Mucosa of stomach (tissue), 1 donor: ENCODE results near the gene RNU6-8.

Experiments used
- H3K27me3 ChIP-seq: one replicate; pipeline ENCODE4 v1.7.0; 2013; ENCODE audit warnings: mild to moderate bottlenecking, low read length; ENCODE audit not compliant: control insufficient read depth, insufficient read depth
- H3K36me3 ChIP-seq: one replicate; pipeline ENCODE4 v1.7.0; 2013; ENCODE audit warnings: low read length; ENCODE audit not compliant: control insufficient read depth, insufficient read depth
- H3K4me1 ChIP-seq: one replicate; pipeline ENCODE4 v1.7.0; 2013; ENCODE audit warnings: mild to moderate bottlenecking, low read length; ENCODE audit not compliant: control insufficient read depth, insufficient read depth
- H3K4me3 ChIP-seq: one replicate; pipeline ENCODE4 v1.7.0; 2013; ENCODE audit warnings: low read length
- H3K9ac ChIP-seq: one replicate; pipeline ENCODE4 v1.7.0; 2013; ENCODE audit warnings: mild to moderate bottlenecking, low read length, moderate library complexity
- H3K9me3 ChIP-seq: one replicate; pipeline ENCODE4 v1.7.0; 2013; ENCODE audit warnings: mild to moderate bottlenecking, low read length, moderate library complexity; ENCODE audit not compliant: control insufficient read depth
- donor health status: Pancreatic carcinoma.

The RNU6-8 gene

DNA sequence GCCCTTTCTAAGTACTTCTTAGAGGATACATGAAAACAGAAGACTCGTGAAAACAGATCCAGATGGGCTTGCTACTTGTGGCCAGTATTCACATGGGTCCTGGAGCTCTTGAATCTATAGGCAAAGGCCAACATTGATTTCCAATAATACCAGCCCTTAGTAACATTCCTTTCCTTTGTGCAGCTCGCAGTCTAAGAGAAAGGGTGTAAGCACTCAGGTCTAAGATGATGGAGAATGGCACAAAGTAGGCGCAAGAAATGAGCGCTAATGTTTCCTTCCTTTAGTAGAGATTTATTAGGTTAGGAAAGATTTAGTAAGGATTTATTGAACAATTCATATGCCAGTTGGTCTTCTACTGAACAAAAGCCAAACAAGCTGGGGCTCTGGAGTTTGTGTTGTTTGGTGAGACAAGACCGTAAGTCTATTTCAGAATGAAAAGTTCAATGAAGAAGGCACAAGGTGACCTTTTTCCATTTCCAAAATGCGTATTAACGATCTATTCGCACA lies 525 bp downstream of the RNU6-8 start:
- Histone ChIP-seq H3K27me3 (peaks cover 20% of the 10 kb centered on the region), H3K4me1 (peaks cover 11% of the 10 kb centered on the region), H3K4me3 (peak overlapping the region; percentile 69), H3K9ac (peak overlapping the region; percentile 67), H3K9me3 (no peaks in the 10 kb centered on the region), H3K36me3 (no peaks in the 10 kb centered on the region)

GRCh38 chr14:32201816-32202490 lies 1.1 kb downstream of the RNU6-8 start, which contains the start of gene RNU6-7:
Gene RNU6-7 (plus strand): TSS chr14:32202045.
- Histone ChIP-seq H3K9me3 (no peaks in the 10 kb centered on the region), H3K9ac (peak within 1 kb of the TSS; percentile 67), H3K4me1 (peaks cover 11% of the 10 kb centered on the region), H3K27me3 (peaks cover 20% of the 10 kb centered on the region), H3K36me3 (no peaks in the 10 kb centered on the region), H3K4me3 (peak within 1 kb of the TSS; percentile 69)

GRCh38 chr14:32201193-32201815 lies 1.8 kb downstream of the RNU6-8 start:
- no peaks in the 10 kb centered on the region for H3K9me3 ChIP-seq
- peak overlapping the region; percentile 67 for H3K9ac ChIP-seq
- peak overlapping the region; percentile 69 for H3K4me3 ChIP-seq

DNA sequence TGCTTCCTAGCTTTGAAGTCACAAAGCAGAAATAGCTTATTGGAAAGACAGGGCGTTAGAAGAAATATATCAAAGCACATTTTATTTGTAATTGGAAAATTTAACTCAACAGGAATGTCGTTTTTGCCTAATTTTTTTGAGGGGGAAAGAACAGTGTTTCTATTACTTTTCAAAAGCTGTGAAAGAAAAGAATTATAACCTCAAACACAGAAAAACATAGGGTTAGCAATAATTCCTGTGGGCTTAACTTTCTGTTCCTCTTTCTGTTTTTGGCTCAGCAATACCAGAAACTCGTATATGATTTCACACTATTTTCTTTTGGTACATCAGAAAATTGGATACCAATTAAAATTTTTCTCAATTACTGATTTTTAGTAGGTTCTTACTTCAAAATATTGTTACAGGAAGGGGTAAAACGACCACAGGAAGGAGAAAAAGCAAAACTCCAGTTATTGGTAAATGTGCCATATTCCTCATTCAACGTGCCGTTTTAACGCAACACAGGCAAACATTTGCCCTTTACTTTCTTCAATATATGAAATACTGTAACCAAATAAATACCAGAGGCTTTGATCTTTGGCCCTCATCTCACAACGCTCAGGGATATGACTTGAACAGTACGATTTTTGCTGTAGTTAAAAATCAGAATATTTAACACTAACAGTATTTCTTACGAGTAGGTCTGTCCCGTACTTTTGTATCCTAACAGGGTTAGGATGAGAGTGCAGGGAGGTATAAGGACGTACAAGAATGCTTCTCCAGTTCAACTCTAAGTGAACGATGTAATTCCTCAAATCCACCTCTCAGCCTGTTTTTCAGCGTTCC lies 2.5 kb downstream of the RNU6-8 start:
- peak overlapping the region; percentile 69 for H3K4me3 ChIP-seq
- H3K36me3 ChIP-seq, result no peaks in the 10 kb centered on the region
- no peaks in the 10 kb centered on the region for H3K9me3 ChIP-seq
- H3K27me3 ChIP-seq, result peaks cover 20% of the 10 kb centered on the region
- H3K9ac ChIP-seq, result peak overlapping the region; percentile 17
- peaks cover 11% of the 10 kb centered on the region for H3K4me1 ChIP-seq

More at GRCh38 chr14:32201193-32201815, 1.8 kb downstream of the RNU6-8 start:
- Histone ChIP-seq H3K27me3 (peaks cover 20% of the 10 kb centered on the region), H3K4me1 (peaks cover 11% of the 10 kb centered on the region), H3K36me3 (no peaks in the 10 kb centered on the region)

GRCh38 chr14:32197919-32198318 lies 5.2 kb downstream of the RNU6-8 start:
- peaks cover 8% of the 10 kb centered on the region for H3K27me3 ChIP-seq
- H3K9me3 ChIP-seq, result no peaks in the 10 kb centered on the region
- no peak overlapping the region for H3K4me3 ChIP-seq
- H3K36me3 ChIP-seq, result no peaks in the 10 kb centered on the region
- peaks cover 11% of the 10 kb centered on the region for H3K4me1 ChIP-seq
- H3K9ac ChIP-seq, result no peak overlapping the region

- Histone ChIP-seq H3K9ac (no peak overlapping the region), H3K4me3 (no peak overlapping the region), H3K27me3 (no peaks in the 10 kb centered on the region), H3K9me3 (no peaks in the 10 kb centered on the region), H3K36me3 (no peaks in the 10 kb centered on the region), H3K4me1 (no peaks in the 10 kb centered on the region)
Measured at GRCh38 chr14:32195636-32196035, 7.4 kb downstream of the RNU6-8 start.

- Histone ChIP-seq H3K36me3 (no peaks in the 10 kb centered on the region), H3K4me1 (no peaks in the 10 kb centered on the region), H3K9me3 (no peaks in the 10 kb centered on the region), H3K4me3 (no peak overlapping the region), H3K27me3 (no peaks in the 10 kb centered on the region), H3K9ac (no peak overlapping the region)
Measured at GRCh38 chr14:32193532-32193931, 9.5 kb downstream of the RNU6-8 start.

DNA sequence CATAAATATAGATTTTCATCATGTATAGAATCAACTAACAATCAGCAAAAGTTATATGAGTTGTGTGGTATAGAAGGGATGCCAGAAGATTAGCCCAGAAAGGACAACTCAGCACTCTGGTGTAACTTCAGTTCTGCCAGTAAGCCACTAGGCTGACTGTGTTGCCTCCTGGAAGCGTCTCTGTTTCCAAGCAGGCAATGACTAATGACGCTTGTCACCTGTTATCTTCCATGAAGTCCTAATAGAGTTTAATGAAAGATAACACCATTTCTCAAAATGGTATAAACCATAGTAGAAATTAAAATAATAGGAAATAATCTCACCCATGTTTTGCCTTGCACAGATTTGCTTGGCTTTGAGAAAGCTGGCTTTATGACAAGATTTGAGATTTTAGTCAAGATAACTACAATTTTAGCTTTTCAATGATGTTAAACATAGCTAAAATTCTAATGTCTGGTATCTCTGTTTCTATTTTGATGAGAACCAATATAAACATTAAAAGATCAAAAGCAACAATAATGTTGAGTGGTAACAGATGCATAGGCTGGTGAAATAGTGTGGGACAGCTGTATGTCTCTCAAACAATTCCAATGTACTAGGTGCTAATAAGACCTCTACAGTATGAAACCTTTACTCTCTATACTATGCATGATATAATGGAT lies 10.2 kb downstream of the RNU6-8 start:
- Histone ChIP-seq H3K4me1 (no peaks in the 10 kb centered on the region), H3K27me3 (no peaks in the 10 kb centered on the region), H3K9me3 (no peaks in the 10 kb centered on the region), H3K36me3 (no peaks in the 10 kb centered on the region), H3K9ac (no peak overlapping the region), H3K4me3 (no peak overlapping the region)

- Histone ChIP-seq H3K4me1 (no peaks in the 10 kb centered on the region), H3K27me3 (no peaks in the 10 kb centered on the region), H3K9ac (no peak overlapping the region), H3K4me3 (no peak overlapping the region), H3K36me3 (no peaks in the 10 kb centered on the region), H3K9me3 (no peaks in the 10 kb centered on the region)
Measured at GRCh38 chr14:32190673-32191072, 12.4 kb downstream of the RNU6-8 start.

- H3K36me3 ChIP-seq, result no peaks in the 10 kb centered on the region
- no peaks in the 10 kb centered on the region for H3K9me3 ChIP-seq
- H3K4me3 ChIP-seq, result no peak overlapping the region
- no peak overlapping the region for H3K9ac ChIP-seq
- H3K4me1 ChIP-seq, result no peaks in the 10 kb centered on the region
- H3K27me3 ChIP-seq, result no peaks in the 10 kb centered on the region
Measured at GRCh38 chr14:32189811-32190210, 13.3 kb downstream of the RNU6-8 start.

DNA sequence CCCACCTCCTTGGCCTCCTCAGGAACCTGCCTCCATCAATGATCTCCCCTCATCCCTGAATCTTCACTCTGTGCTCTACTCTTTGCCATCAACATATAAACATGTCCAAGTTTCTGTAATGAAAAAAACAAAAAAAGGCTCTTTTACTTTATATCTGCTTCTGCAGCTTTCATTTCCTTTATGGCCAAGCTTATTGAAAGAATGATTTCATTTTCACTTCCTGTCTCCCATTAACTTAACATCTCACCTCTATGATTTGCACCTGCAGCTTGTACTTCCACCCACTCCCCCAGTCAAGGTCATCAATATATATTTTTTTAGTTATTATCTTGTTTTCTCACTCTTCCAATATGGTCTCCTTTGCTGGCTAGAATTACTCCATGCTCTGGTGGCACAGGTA lies 16.8 kb downstream of the RNU6-8 start:
- Histone ChIP-seq H3K4me3 (no peak overlapping the region), H3K27me3 (no peaks in the 10 kb centered on the region), H3K4me1 (no peaks in the 10 kb centered on the region), H3K9ac (no peak overlapping the region), H3K9me3 (no peaks in the 10 kb centered on the region), H3K36me3 (no peaks in the 10 kb centered on the region)
